ENCODE measurements around the gene PZP. TPM values are rescaled to one million over a fixed set of nuclear protein-coding genes. Genes with fewer than 3 reads are reported as not detected.
A peak's percentile ranks its signal among the peaks of the same experiment; 100 is the strongest.

The PZP gene
- total RNA-seq, 1 donor from 2014 or later = 0.67 TPM

GRCh38 chr12:9120487-9121184 is 87.6 kb downstream of the PZP start:
- H3K4me1 ChIP-seq = peaks cover 46% of the 10 kb centered on the region
- no peak for TF ChIP-seq CTCF (IDR thresholded peaks at IDR 0.05)
- no peaks in the 10 kb centered on the region for H3K9me3 ChIP-seq
- H3K36me3 ChIP-seq = no peaks in the 10 kb centered on the region
- intact Hi-C loops (cut with DNase I) = no loop called here
- peak overlapping the region; percentile 85 for H3K27ac ChIP-seq
- ATAC-seq = no peak
- H3K4me3 ChIP-seq = no peak overlapping the region
- no peaks in the 10 kb centered on the region for H3K27me3 ChIP-seq
- no peak for DNase-seq

DNA sequence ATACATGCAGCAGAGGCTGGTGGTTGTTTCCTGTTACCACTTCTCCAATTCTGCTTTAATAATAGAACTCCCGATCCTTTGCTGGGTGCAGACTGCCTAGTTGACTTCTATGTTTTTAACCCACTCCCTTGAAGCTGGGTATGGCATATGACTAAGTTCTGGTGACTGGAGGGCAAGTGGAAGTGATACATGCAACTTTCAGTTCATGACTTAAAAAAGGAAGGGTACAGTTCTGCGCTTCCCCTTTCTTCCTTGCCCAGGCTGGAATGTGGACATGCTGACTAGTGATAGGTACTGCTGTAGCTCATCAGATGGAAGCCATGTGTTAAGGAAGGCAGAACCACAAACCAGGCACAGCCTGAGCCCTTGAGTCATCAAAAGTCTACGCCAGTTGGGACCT is 90.0 kb downstream of the PZP start:
- Histone ChIP-seq H3K4me1 (peaks cover 36% of the 10 kb centered on the region), H3K36me3 (no peaks in the 10 kb centered on the region), H3K4me3 (no peak overlapping the region), H3K9me3 (no peaks in the 10 kb centered on the region), H3K27ac (peak overlapping the region; percentile 85), H3K27me3 (no peaks in the 10 kb centered on the region)
- intact Hi-C loops (cut with DNase I) = no loop called here
- ATAC-seq (peak; percentile 94), DNase-seq (no peak)
- no peak for TF ChIP-seq CTCF (IDR thresholded peaks at IDR 0.05)

DNA sequence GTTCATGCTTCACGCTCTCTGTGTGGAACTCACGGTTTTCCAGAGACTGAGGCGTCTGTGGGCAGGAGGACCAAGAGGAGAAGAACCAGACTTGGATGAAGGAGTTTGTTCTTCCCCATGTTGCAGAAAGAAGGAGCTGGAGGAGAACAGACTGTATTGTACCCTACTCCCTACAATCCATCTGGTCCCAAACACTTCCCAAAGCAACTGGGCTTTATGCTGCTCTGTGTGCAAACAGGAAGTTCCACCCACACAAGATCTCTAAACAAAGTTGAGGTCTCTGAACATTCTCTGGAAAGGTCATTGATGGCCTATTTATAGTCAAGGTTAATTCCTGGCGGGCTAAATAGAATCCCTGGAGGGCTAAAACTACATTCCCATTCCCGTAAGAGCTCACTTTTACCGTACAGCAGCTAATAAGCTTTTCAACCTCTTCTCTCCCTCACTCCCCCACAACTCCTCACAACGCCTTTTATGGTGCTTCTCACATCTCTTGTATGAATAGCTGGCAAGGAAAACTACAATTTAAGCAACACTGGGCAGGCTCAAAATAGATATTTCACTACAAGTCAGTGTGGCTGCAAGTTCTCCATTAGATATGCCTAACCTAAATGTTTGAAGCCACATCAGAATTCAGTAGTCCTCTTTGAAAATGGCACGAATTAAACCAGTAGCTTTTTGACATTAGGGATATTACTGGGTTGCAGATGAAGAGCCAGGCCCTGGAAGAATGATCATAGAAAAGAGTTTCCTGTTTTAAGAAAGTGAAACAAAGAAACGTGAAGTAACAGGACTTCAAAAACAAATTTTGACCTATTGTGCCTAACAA is 92.2 kb downstream of the PZP start, which contains the start of gene A2M:
Gene A2M (minus strand): TSS at position 189 of the 829 bp plus-strand sequence. CDS start 70 bp downstream, at position 119.
- DNase-seq (no peak), ATAC-seq (peak; percentile 76)
- peaks cover 21% of the 10 kb centered on the region for H3K36me3 ChIP-seq
- peaks cover 28% of the 10 kb centered on the region for H3K4me1 ChIP-seq
- H3K27me3 ChIP-seq = no peaks in the 10 kb centered on the region
- intact Hi-C loops (cut with DNase I) = no loop called here
- TF ChIP-seq CTCF (IDR thresholded peaks at IDR 0.05) = no peak
- H3K9me3 ChIP-seq = no peaks in the 10 kb centered on the region
- H3K27ac ChIP-seq = peak within 1 kb of the TSS; percentile 85
- peak within 1 kb of the TSS; percentile 60 for H3K4me3 ChIP-seq

DNA sequence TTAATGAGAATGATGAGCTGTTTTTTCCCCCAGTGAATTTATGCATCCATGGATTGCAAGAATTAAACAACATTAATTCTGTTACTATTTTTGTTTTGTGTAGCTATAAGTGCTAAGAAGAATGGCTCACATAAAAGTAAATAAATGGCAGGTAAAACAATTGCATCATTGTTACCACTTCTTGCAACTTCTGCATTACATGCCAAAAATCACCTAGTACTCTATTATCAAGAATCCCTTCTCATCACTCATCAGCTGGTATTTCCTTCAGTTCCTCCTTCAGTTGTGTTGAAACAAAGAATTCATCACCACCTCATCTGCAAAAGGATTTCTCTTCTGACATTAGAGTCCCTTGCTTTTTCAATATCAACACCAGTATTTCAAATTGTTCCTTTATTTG is 93.2 kb downstream of the PZP start:
- no peak for TF ChIP-seq CTCF (IDR thresholded peaks at IDR 0.05)
- Histone ChIP-seq H3K9me3 (no peaks in the 10 kb centered on the region), H3K4me3 (peak overlapping the region; percentile 60), H3K4me1 (peaks cover 24% of the 10 kb centered on the region), H3K27me3 (no peaks in the 10 kb centered on the region), H3K27ac (peak overlapping the region; percentile 85), H3K36me3 (peaks cover 30% of the 10 kb centered on the region)
- ATAC-seq = no peak
- intact Hi-C loops (cut with DNase I) = no loop called here
- no peak for DNase-seq

- ATAC-seq = no peak
- TF ChIP-seq CTCF (IDR thresholded peaks at IDR 0.05) = no peak
- Histone ChIP-seq H3K9me3 (no peaks in the 10 kb centered on the region), H3K4me3 (peak overlapping the region; percentile 60), H3K27me3 (no peaks in the 10 kb centered on the region), H3K27ac (peak overlapping the region; percentile 85), H3K36me3 (peaks cover 40% of the 10 kb centered on the region), H3K4me1 (peaks cover 23% of the 10 kb centered on the region)
- DNase-seq = no peak
- intact Hi-C loops (cut with DNase I) = no loop called here
Measured at GRCh38 chr12:9113987-9114309, 94.2 kb downstream of the PZP start.
